Activated CD4-positive, alpha-beta T cell treated with anti-CD3 and anti-CD28 coated beads, Interleukin-2, amount 50 U/mL, for 4 hours (primary cell): Measurements from ENCODE around the gene HOXB6.

Source experiments
- DNase-seq, 2 experiments: peaks; one replicate each; pipeline ENCODE4 v3.0.0-alpha.2; 2020

Gene HOXB6

GRCh38 chr17:48593840-48594537 is 10.8 kb downstream of the HOXB6 start:
- peak; percentile 77 to 78 for DNase-seq

GRCh38 chr17:48593126-48593829 is 11.5 kb downstream of the HOXB6 start, which contains the start of gene HOXB5:
Gene HOXB5, minus strand, starts transcription at chr17:48593779. Its CDS starts 97 bp downstream, at chr17:48593682.
- no peak for DNase-seq

- DNase-seq: no peak
These were observed 12.2 kb downstream of the HOXB6 start for GRCh38 chr17:48592577-48592976.

GRCh38 chr17:48592057-48592514 is 12.7 kb downstream of the HOXB6 start:
- DNase-seq: no peak

GRCh38 chr17:48591255-48592056 is 13.3 kb downstream of the HOXB6 start:
- DNase-seq: no peak

GRCh38 chr17:48590607-48591161 is 14.1 kb downstream of the HOXB6 start:
- DNase-seq: no peak

- no peak for DNase-seq
These were observed 14.8 kb downstream of the HOXB6 start, which contains the start of gene HOXB3 for GRCh38 chr17:48589831-48590606. Gene HOXB3, minus strand, starts transcription at chr17:48590241. Its CDS starts 37,767 bp downstream, at chr17:48552474.

- no peak for DNase-seq
These were observed 15.5 kb downstream of the HOXB6 start for GRCh38 chr17:48589060-48589830.

GRCh38 chr17:48588528-48588927 is 16.3 kb downstream of the HOXB6 start:
- DNase-seq: no peak

GRCh38 chr17:48588074-48588415 is 16.7 kb downstream of the HOXB6 start:
- no peak for DNase-seq

- DNase-seq: no peak
These were observed 17.3 kb downstream of the HOXB6 start for GRCh38 chr17:48587276-48588073.

GRCh38 chr17:48586355-48587258 is 18.2 kb downstream of the HOXB6 start:
- DNase-seq: no peak

- DNase-seq: no peak
These were observed 20.5 kb downstream of the HOXB6 start for GRCh38 chr17:48584223-48584741.

GRCh38 chr17:48583708-48584222 is 21.0 kb downstream of the HOXB6 start:
- no peak for DNase-seq

- DNase-seq: no peak
These were observed 22.1 kb downstream of the HOXB6 start for GRCh38 chr17:48582750-48583069.

GRCh38 chr17:48579760-48580554 is 24.8 kb downstream of the HOXB6 start:
- no peak for DNase-seq

- no peak for DNase-seq
These were observed 25.4 kb downstream of the HOXB6 start for GRCh38 chr17:48579471-48579759.
